ENCODE results near the gene TMEM131L. TPM values are rescaled to one million over a fixed set of nuclear protein-coding genes. Genes with fewer than 3 reads are reported as not detected.

Gene TMEM131L
- total and polyA plus RNA-seq, 12 donors, result 2.7 to 33.6 (median 18.5) TPM

GRCh38 chr4:153611679-153612078 is 145.5 kb downstream of the TMEM131L start:
- Histone ChIP-seq H3K4me3 (no peak overlapping the region), H3K4me1 (peaks cover 0 to 3% (median 0%) of the 10 kb centered on the region in 9 donors), H3K9me3 (no peaks in the 10 kb centered on the region), H3K27me3 (no peaks in the 10 kb centered on the region), H3K27ac (no peak overlapping the region), H3K36me3 (peaks cover 0 to 81% (median 22%) of the 10 kb centered on the region in 9 donors)
- intact Hi-C loops (cut with DNase I), result no loop called here
- TF ChIP-seq, protein P1, sequence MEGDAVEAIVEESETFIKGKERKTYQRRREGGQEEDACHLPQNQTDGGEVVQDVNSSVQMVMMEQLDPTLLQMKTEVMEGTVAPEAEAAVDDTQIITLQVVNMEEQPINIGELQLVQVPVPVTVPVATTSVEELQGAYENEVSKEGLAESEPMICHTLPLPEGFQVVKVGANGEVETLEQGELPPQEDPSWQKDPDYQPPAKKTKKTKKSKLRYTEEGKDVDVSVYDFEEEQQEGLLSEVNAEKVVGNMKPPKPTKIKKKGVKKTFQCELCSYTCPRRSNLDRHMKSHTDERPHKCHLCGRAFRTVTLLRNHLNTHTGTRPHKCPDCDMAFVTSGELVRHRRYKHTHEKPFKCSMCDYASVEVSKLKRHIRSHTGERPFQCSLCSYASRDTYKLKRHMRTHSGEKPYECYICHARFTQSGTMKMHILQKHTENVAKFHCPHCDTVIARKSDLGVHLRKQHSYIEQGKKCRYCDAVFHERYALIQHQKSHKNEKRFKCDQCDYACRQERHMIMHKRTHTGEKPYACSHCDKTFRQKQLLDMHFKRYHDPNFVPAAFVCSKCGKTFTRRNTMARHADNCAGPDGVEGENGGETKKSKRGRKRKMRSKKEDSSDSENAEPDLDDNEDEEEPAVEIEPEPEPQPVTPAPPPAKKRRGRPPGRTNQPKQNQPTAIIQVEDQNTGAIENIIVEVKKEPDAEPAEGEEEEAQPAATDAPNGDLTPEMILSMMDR (IDR thresholded peaks at IDR 0.05), result no peak
- 90 to 93% methylated on average over 3 of the region's 3 CpGs for WGBS, 2 donors
- no peak for ATAC-seq
- DNase-seq, result no peak

DNA sequence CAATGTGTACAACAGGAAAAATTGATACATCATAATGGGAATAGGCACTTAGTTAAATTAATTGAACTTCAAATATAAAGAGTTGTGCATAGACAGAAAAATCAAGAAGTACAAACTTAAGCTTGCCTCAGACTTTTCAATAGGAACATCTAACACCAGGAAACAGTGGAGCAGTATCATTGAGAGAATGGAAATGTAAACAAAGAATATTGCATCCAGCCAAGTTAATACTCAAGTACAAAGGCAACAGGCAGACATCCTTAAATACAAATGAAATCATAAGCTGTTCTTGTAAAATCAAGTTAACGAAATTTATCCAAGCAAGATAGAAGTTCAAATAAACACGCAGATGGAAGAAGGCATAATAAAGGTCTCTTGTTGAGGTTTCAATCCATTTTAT is 146.7 kb downstream of the TMEM131L start:
- H3K4me1 ChIP-seq, result no peaks in the 10 kb centered on the region
- WGBS, 2 donors, result 95 to 96% methylated on average over 2 of the region's 2 CpGs
- TF ChIP-seq, protein P1 (IDR thresholded peaks at IDR 0.05), result no peak
- H3K27me3 ChIP-seq, result no peaks in the 10 kb centered on the region
- ATAC-seq, result no peak
- no peak overlapping the region for H3K4me3 ChIP-seq
- no peak for DNase-seq
- no peaks in the 10 kb centered on the region for H3K9me3 ChIP-seq
- no peak overlapping the region for H3K27ac ChIP-seq
- intact Hi-C loops (cut with DNase I), result no loop called here
- peaks cover 0 to 81% (median 22%) of the 10 kb centered on the region in 9 donors for H3K36me3 ChIP-seq

DNA sequence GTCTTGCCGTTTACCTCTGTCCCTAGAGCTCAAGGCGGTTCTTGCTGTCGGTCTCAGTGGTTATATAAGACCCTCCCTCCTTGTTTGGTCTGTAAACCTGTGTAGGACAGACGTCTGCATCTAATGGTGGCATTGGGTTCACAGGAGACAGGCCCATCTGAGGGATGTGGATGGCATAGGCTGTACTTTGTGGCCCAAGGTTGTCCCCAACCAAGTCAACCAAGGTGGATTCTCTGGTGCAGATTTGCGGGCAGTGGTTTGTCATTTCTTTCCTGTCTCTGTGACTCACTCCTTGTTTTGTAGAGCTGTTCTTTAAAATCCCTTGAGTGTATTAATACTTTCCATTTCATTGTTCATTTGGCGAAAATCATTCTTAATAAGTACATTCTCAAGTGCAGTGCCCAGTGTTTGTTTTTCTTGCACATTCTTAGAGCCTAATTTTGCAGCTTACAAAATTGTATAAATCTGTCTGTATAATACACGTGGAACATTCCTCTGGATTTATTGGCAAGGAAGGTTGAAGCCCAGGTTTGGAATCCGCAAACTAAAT is 149.9 kb downstream of the TMEM131L start:
- ATAC-seq (no peak), DNase-seq (no peak)
- no peaks in the 10 kb centered on the region for H3K27me3 ChIP-seq
- intact Hi-C loops (cut with DNase I), result no loop called here
- H3K27ac ChIP-seq, result no peak overlapping the region
- peaks cover 0 to 3% (median 0%) of the 10 kb centered on the region in 9 donors for H3K4me1 ChIP-seq
- TF ChIP-seq, protein P1 (IDR thresholded peaks at IDR 0.05), result no peak
- no peak overlapping the region for H3K4me3 ChIP-seq
- H3K36me3 ChIP-seq, result peaks cover 0 to 98% (median 24%) of the 10 kb centered on the region in 9 donors
- WGBS, 2 donors, result 92 to 94% methylated on average over 8 of the region's 8 CpGs
- no peaks in the 10 kb centered on the region for H3K9me3 ChIP-seq

- Histone ChIP-seq H3K27me3 (no peaks in the 10 kb centered on the region), H3K36me3 (peaks cover 0 to 100% (median 27%) of the 10 kb centered on the region in 9 donors), H3K4me3 (no peak overlapping the region), H3K4me1 (peaks cover 0 to 13% (median 10%) of the 10 kb centered on the region in 9 donors), H3K27ac (no peak overlapping the region), H3K9me3 (no peaks in the 10 kb centered on the region)
- peak in 2 of 8 donors; percentile 17 to 50 for ATAC-seq
- 73 to 81% methylated on average over 6 of the region's 6 CpGs for whole genome bisulfite sequencing, 2 donors
- intact Hi-C loops (cut with DNase I), result no loop called here
- no peak for DNase-seq
- TF ChIP-seq, protein P1 (IDR thresholded peaks at IDR 0.05), result no peak
Measured at GRCh38 chr4:153618833-153619232, 152.7 kb downstream of the TMEM131L start.
